ENCODE results near the gene ITGAE.

DNA sequence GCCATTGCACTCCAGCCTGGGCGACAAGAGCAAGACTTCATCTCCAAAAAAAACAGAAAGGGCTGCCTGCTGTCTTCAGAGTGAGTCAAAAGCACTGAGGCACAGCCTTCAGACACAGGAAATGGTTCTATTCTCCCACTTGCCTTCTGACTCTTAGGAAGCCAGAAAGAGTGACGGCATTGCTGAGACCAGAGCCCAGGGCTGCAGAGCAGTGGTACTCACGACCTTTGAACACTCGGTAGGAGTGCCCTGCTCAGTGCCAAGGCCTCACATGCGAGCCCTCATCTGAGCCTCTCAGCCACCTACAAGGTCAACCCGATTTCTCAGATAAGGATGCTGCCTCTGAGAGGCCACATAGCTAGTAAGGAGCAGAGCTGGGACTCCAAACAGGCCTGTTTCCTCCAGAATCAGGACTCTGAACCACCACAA lies 3.5 kb upstream of the ITGAE start:
- TF ChIP-seq, protein P1, sequence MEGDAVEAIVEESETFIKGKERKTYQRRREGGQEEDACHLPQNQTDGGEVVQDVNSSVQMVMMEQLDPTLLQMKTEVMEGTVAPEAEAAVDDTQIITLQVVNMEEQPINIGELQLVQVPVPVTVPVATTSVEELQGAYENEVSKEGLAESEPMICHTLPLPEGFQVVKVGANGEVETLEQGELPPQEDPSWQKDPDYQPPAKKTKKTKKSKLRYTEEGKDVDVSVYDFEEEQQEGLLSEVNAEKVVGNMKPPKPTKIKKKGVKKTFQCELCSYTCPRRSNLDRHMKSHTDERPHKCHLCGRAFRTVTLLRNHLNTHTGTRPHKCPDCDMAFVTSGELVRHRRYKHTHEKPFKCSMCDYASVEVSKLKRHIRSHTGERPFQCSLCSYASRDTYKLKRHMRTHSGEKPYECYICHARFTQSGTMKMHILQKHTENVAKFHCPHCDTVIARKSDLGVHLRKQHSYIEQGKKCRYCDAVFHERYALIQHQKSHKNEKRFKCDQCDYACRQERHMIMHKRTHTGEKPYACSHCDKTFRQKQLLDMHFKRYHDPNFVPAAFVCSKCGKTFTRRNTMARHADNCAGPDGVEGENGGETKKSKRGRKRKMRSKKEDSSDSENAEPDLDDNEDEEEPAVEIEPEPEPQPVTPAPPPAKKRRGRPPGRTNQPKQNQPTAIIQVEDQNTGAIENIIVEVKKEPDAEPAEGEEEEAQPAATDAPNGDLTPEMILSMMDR (IDR thresholded peaks at IDR 0.05): no peak
- no peak for TF ChIP-seq POLR2AphosphoS5 (IDR thresholded peaks at IDR 0.05)

All from esophagus muscularis mucosa (tissue), 3 donors.